ENCODE results near the gene FXYD4.

DNA sequence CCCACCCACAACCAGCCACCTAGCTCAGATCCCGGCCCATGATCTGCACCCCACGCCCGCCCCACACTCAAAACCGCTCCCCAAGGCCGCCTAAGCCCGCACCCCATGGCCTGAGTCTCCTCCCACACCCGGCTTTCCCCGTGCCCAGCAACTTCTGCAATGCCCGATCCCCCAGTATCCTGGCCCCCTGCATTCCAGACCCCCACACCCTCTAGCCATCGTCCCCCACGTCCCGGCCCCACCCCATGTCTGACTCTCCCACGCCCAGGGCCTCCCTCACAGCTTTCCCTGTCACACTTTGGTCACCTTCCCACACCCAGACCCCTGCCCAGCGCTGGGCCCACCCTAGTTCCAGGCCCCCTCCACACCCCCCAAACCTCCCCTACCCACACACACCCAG lies 20.1 kb upstream of the FXYD4 start:
- TF ChIP-seq CTCF (IDR thresholded peaks at IDR 0.05; ENCODE audit: poor library complexity) (no peak), EZH2 (IDR thresholded peaks at IDR 0.05; ENCODE audit: borderline replicate concordance) (no peak), EZH2phosphoT487 (IDR thresholded peaks at IDR 0.05; ENCODE audit: low read depth, severe bottlenecking, unreplicated experiment) (no peak)

Data from hepatocyte (in vitro differentiated cells).